Measurements from ENCODE around the gene PACRG. TPM values are rescaled to one million over a fixed set of nuclear protein-coding genes. Genes with fewer than 3 reads are reported as not detected.

Gene PACRG
- polyA plus RNA-seq, 1 donor from 2014 or later, result 16.6 TPM

DNA sequence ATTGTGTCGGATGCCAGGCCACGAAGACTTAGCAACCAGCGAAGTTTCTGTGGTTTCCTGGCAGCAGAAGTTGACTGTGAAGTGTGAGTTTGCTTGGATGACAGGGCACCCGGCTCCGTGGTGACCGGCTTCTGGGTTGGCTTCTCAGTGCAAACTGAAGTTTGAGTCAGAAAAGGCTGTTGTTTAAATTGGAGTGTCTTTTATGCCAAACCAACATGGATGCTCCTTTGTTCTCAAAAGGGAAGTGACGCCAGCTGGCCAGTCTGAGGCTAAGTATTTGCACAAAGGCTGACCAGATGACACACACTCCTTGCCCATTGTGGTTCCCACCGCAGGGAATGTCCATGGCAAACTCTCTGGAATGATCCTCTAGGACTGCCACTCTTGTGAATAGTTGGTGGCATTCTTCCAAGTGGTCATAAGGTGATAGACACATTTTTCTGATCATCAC lies 521.9 kb downstream of the PACRG start:
- Histone ChIP-seq H3K27me3 (ENCODE audit: insufficient read depth, low read depth, low read length) (no peaks in the 10 kb centered on the region), H3F3A (ENCODE audit: insufficient read depth, low read length, poor library complexity, severe bottlenecking) (no peaks in the 10 kb centered on the region), H4K20me1 (ENCODE audit: insufficient read depth) (no peaks in the 10 kb centered on the region), H3K36me3 (ENCODE audit: insufficient read depth, low read length) (no peaks in the 10 kb centered on the region), H3K9me3 (ENCODE audit: low read length) (no peaks in the 10 kb centered on the region), H3K79me2 (replicated peaks; ENCODE audit: insufficient read depth, low read length) (no peaks in the 10 kb centered on the region), H3K9ac (ENCODE audit: low read length) (no peak overlapping the region), H3K4me3 (ENCODE audit: low read length) (no peak overlapping the region), H3K9me2 (ENCODE audit: insufficient read depth, low read length) (no peaks in the 10 kb centered on the region), H2AFZ (ENCODE audit: low read depth, low read length) (no peak overlapping the region), H3K27ac (ENCODE audit: low read length) (no peak overlapping the region), H3K4me2 (ENCODE audit: low read length) (no peak overlapping the region)
- TF ChIP-seq, protein P1, sequence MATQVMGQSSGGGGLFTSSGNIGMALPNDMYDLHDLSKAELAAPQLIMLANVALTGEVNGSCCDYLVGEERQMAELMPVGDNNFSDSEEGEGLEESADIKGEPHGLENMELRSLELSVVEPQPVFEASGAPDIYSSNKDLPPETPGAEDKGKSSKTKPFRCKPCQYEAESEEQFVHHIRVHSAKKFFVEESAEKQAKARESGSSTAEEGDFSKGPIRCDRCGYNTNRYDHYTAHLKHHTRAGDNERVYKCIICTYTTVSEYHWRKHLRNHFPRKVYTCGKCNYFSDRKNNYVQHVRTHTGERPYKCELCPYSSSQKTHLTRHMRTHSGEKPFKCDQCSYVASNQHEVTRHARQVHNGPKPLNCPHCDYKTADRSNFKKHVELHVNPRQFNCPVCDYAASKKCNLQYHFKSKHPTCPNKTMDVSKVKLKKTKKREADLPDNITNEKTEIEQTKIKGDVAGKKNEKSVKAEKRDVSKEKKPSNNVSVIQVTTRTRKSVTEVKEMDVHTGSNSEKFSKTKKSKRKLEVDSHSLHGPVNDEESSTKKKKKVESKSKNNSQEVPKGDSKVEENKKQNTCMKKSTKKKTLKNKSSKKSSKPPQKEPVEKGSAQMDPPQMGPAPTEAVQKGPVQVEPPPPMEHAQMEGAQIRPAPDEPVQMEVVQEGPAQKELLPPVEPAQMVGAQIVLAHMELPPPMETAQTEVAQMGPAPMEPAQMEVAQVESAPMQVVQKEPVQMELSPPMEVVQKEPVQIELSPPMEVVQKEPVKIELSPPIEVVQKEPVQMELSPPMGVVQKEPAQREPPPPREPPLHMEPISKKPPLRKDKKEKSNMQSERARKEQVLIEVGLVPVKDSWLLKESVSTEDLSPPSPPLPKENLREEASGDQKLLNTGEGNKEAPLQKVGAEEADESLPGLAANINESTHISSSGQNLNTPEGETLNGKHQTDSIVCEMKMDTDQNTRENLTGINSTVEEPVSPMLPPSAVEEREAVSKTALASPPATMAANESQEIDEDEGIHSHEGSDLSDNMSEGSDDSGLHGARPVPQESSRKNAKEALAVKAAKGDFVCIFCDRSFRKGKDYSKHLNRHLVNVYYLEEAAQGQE (IDR thresholded peaks at IDR 0.05; ENCODE audit: borderline replicate concordance), result no peak
- TF ChIP-seq, protein P2, sequence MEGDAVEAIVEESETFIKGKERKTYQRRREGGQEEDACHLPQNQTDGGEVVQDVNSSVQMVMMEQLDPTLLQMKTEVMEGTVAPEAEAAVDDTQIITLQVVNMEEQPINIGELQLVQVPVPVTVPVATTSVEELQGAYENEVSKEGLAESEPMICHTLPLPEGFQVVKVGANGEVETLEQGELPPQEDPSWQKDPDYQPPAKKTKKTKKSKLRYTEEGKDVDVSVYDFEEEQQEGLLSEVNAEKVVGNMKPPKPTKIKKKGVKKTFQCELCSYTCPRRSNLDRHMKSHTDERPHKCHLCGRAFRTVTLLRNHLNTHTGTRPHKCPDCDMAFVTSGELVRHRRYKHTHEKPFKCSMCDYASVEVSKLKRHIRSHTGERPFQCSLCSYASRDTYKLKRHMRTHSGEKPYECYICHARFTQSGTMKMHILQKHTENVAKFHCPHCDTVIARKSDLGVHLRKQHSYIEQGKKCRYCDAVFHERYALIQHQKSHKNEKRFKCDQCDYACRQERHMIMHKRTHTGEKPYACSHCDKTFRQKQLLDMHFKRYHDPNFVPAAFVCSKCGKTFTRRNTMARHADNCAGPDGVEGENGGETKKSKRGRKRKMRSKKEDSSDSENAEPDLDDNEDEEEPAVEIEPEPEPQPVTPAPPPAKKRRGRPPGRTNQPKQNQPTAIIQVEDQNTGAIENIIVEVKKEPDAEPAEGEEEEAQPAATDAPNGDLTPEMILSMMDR (IDR thresholded peaks at IDR 0.05; ENCODE audit: poor library complexity, severe bottlenecking), result no peak
- TF ChIP-seq EP300 (conservative IDR thresholded peaks at IDR 0.05; ENCODE audit: poor library complexity, severe bottlenecking), result no peak
- no peak for TF ChIP-seq POLR2AphosphoS5 (IDR thresholded peaks at IDR 0.05)
- TF ChIP-seq EZH2 (IDR thresholded peaks at IDR 0.05; ENCODE audit: borderline replicate concordance, insufficient read depth, low read length, poor library complexity, severe bottlenecking), result no peak
- no peak for TF ChIP-seq TAF1 (IDR thresholded peaks at IDR 0.05; ENCODE audit: low read depth)
- no peak for TF ChIP-seq SMC3 (conservative IDR thresholded peaks at IDR 0.05; ENCODE audit: poor library complexity)
- no peak for TF ChIP-seq MXI1 (conservative IDR thresholded peaks at IDR 0.05; ENCODE audit: poor library complexity, severe bottlenecking)
- TF ChIP-seq RAD21 (conservative IDR thresholded peaks at IDR 0.05), result no peak

DNA sequence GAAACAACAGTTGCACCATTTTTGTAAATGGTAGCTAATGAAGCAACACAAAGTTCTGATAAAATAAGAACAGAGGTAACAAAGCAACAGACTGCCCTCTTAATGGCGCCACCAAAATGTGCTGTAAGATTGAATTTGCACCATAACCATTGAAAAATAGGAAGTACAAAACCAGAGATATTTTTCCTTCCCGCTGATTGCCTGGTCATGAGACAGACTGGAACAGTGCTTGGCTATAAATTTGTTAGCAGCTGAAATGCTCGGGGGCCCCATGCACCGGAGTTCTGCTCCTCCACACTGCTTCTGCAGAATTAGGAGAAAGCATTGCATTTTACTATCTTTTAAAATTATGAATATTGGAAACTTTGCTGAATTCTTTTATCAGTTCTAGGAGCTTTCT lies 522.3 kb downstream of the PACRG start:
- no peaks in the 10 kb centered on the region for H3K9me2 ChIP-seq (ENCODE audit: insufficient read depth, low read length)
- no peak overlapping the region for H3K9ac ChIP-seq (ENCODE audit: low read length)
- H3K4me2 ChIP-seq (ENCODE audit: low read length), result no peak overlapping the region
- H3K36me3 ChIP-seq (ENCODE audit: insufficient read depth, low read length), result no peaks in the 10 kb centered on the region
- no peaks in the 10 kb centered on the region for H3K27me3 ChIP-seq (ENCODE audit: insufficient read depth, low read depth, low read length)
- no peak overlapping the region for H3K27ac ChIP-seq (ENCODE audit: low read length)
- TF ChIP-seq EP300 (conservative IDR thresholded peaks at IDR 0.05; ENCODE audit: poor library complexity, severe bottlenecking), result no peak
- H3K9me3 ChIP-seq (ENCODE audit: low read length), result no peaks in the 10 kb centered on the region
- no peaks in the 10 kb centered on the region for H3F3A ChIP-seq (ENCODE audit: insufficient read depth, low read length, poor library complexity, severe bottlenecking)
- H2AFZ ChIP-seq (ENCODE audit: low read depth, low read length), result no peak overlapping the region
- no peak overlapping the region for H3K4me3 ChIP-seq (ENCODE audit: low read length)
- H4K20me1 ChIP-seq (ENCODE audit: insufficient read depth), result no peaks in the 10 kb centered on the region
- H3K79me2 ChIP-seq (replicated peaks; ENCODE audit: insufficient read depth, low read length), result no peaks in the 10 kb centered on the region

Data from neural cell (in vitro differentiated cells).